GM12878 (cell line): Measurements from ENCODE around the gene CXorf38. TPM values are rescaled to one million over a fixed set of nuclear protein-coding genes. Genes with fewer than 3 reads are reported as not detected.
"Not testable (repeated sequence)": the region's sequence is repeated elsewhere in the genome, so short reads cannot be mapped to it uniquely, and the experiment has no call there.

ENCODE experiments used
- ATAC-seq: fragments of 200-7000 bp; cut with Tn5 transposase; 3 replicates; pipeline ENCODE4 v1.9.1; 2020; ENCODE audit warnings: mild to moderate bottlenecking, moderate library complexity
- BruUV-seq: library from RNA; stranded (reverse); fragments of 400-500 nt; replicated peaks from 2 replicates; lab custom pipeline; 2021; lab: Mats Ljungman, UMichigan
- CTCF ChIA-PET: fragments of 300-600 bp; sonication (Branson Sonifier 250); formaldehyde crosslinking; extraction: SDS; loops from one replicate; lab custom pipeline; 2021; ENCODE audit warnings: inconsistent platforms; lab: Yijun Ruan, JAX
- POLR2A ChIA-PET: fragments of 350-600 bp; formaldehyde crosslinking; extraction: SDS; loops from one replicate; lab custom pipeline; 2021; ENCODE audit warnings: inconsistent platforms; lab: Charles Lee
- RAD21 ChIA-PET: fragments of 300-600 bp; sonication (Branson Sonifier 250); formaldehyde crosslinking; loops from one replicate; lab custom pipeline; 2023; ENCODE audit warnings: antibody characterized with exemption; ENCODE audit not compliant: unreplicated experiment; lab: Charles Lee
- SMC1A ChIA-PET: fragments of 300-600 bp; sonication (Branson Sonifier 250); formaldehyde crosslinking; loops from one replicate; lab custom pipeline; 2023; ENCODE audit not compliant: unreplicated experiment, uncharacterized antibody; lab: Charles Lee
- DNase-seq: peaks from one replicate; pipeline ENCODE4 v3.0.0-alpha.2; 2011; ENCODE audit warnings: low read depth, low spot score
- FAIRE-seq: peaks from 3 replicates; lab custom pipeline; 2011; peaks lifted over from hg19 to GRCh38; lab: Jason Lieb, UNC
- H2AFZ ChIP-seq: 2 replicates; pipeline ENCODE4 v1.6.0; 2011; ENCODE audit warnings: low read depth, low read length, control low read depth; ENCODE audit not compliant: control insufficient read depth
- H3K27ac ChIP-seq: 2 replicates; pipeline ENCODE4 v1.5.1; 2011; ENCODE audit warnings: control low read depth; ENCODE audit not compliant: control insufficient read depth, insufficient read depth
- H3K27me3 ChIP-seq, 2 experiments: replicated peaks in 1 of 2; 2 replicates each; pipeline versions ENCODE4 v1.6.0 to v1.6.1; 2011; ENCODE audit warnings: low read length in 1 of 2; ENCODE audit not compliant: control insufficient read depth in 2 of 2, insufficient read depth in 2 of 2
- H3K36me3 ChIP-seq, 2 experiments: 2 replicates each; pipeline ENCODE4 v1.5.1; 2011; ENCODE audit warnings: low read length in 1 of 2; ENCODE audit not compliant: control insufficient read depth in 2 of 2, insufficient read depth in 2 of 2
- H3K4me1 ChIP-seq: 2 replicates; pipeline ENCODE4 v1.6.1; 2011; ENCODE audit warnings: mild to moderate bottlenecking, low read length, moderate library complexity, mixed read lengths; ENCODE audit not compliant: control insufficient read depth, insufficient read depth
- H3K4me2 ChIP-seq: 2 replicates; pipeline ENCODE4 v1.6.0; 2011; ENCODE audit warnings: control low read depth; ENCODE audit not compliant: control insufficient read depth, insufficient read depth
- H3K4me3 ChIP-seq: fragments of 200-600 bp; sonication (generic); 2 replicates; pipeline ENCODE4 v1.5.1; 2016
- H3K79me2 ChIP-seq: 2 replicates; pipeline ENCODE4 v1.6.0; 2011; ENCODE audit warnings: low read length; ENCODE audit not compliant: control insufficient read depth, insufficient read depth
- H3K9ac ChIP-seq: 2 replicates; pipeline ENCODE4 v1.8.0; 2011; ENCODE audit warnings: low read length, control low read depth, mixed read lengths; ENCODE audit not compliant: control insufficient read depth, insufficient read depth
- H3K9me3 ChIP-seq: replicated peaks from 3 replicates; pipeline ENCODE4 v1.5.1; 2011; ENCODE audit warnings: mild to moderate bottlenecking, low read length; ENCODE audit not compliant: control insufficient read depth, insufficient read depth
- H4K20me1 ChIP-seq: 2 replicates; pipeline ENCODE4 v1.6.0; 2011; ENCODE audit not compliant: control insufficient read depth, insufficient read depth
- JUNB ChIP-seq: IDR thresholded peaks from 2 replicates; pipeline ENCODE4 v1.6.1; 2016; ENCODE audit warnings: antibody characterized with exemption, mild to moderate bottlenecking
- RUNX3 ChIP-seq: IDR thresholded peaks from 2 replicates; pipeline ENCODE4 v1.6.1; 2012; ENCODE audit warnings: low read length, inconsistent platforms
- TCF7 ChIP-seq: IDR thresholded peaks from 2 replicates; pipeline ENCODE4 v1.6.1; 2014; ENCODE audit warnings: antibody characterized with exemption, borderline replicate concordance
- WGBS: methylation state at CpG from one replicate; pipeline ENCODE4 v1.1.6; 2016; ENCODE audit warnings: low lambda C conversion rate; ENCODE audit not compliant: insufficient replicate concordance, insufficient coverage; ENCODE audit errors: missing lambda C conversion rate; 5-methylcytosine and 5-hydroxymethylcytosine counted together
- in situ Hi-C: fragments of 300-500 bp; cut with MboI; formaldehyde crosslinking; loops from 9 replicates; pipeline ENCODE4 v1.14.3; 2018; ENCODE audit warnings: mixed read lengths
- intact Hi-C: fragments of 100-400 bp; cut with micrococcal nuclease; formaldehyde crosslinking; loops from one replicate; pipeline ENCODE4 v1.14.2; 2022; ENCODE audit not compliant: unreplicated experiment
- polyA plus RNA-seq, 11 experiments: library from polyadenylated mRNA; depleted of rRNA in 4 of 11; unstranded in 6 of 11; stranded (reverse) in 5 of 11; fragments of >200 nt; fragmentation: Nextera tagmentation in 4 of 11; fragmentation: Illumina TruSeq in 1 of 11; extraction: Ambion mirVana in 4 of 11; extraction: Trizol in 1 of 11; gene quantifications; 1 replicate in 1 of 11; 2 replicates in 10 of 11; pipeline versions ENCODE4 v1.2.1 to v1.2.3, GENCODE V29; 2011 to 2016; ENCODE audit warnings: inconsistent platforms in 2 of 11, missing spikeins in 2 of 11, low read depth in 1 of 11
- total RNA-seq, 4 experiments: library from RNA; depleted of rRNA in 3 of 4; stranded (reverse); fragments of >200 nt in 3 of 4; fragmentation: Illumina TruSeq in 1 of 4; extraction: Trizol in 1 of 4; gene quantifications; 2 replicates each; pipeline versions ENCODE4 v1.2.1 to v1.2.3, GENCODE V29; 2013 to 2021

Gene CXorf38
- total and polyA plus RNA-seq, 10 of the 15 experiments (the other 5 are each of a cell fraction or from before 2014, with no cell fraction given), result 2.2 to 50.1 (median 18.8) TPM

GRCh38 chrX:40589616-40590321 lies 57.6 kb downstream of the CXorf38 start:
- H3K36me3 ChIP-seq, H3K4me1 ChIP-seq, H3K79me2 ChIP-seq, DNase-seq, H3K9me3 ChIP-seq, POLR2A ChIA-PET, ATAC-seq, intact Hi-C loops, in situ Hi-C loops, H4K20me1 ChIP-seq, RAD21 ChIA-PET, H2AFZ ChIP-seq, H3K27me3 ChIP-seq, H3K27ac ChIP-seq, H3K9ac ChIP-seq, H3K4me2 ChIP-seq, H3K4me3 ChIP-seq, BruUV-seq: not testable (repeated sequence)
- SMC1A ChIA-PET, result interaction anchor here (0.7 to 1.1 kb wide), 2 partner anchors 61 to 454 kb away, joined by 3 read pairs; no protein-coding TSS in a partner anchor
- WGBS, result 36% methylated on average over 6 of the region's 6 CpGs
- peak; percentile 70 for TF ChIP-seq RUNX3
- TF ChIP-seq TCF7, result peak; percentile 89
- TF ChIP-seq JUNB, result peak; percentile 46; the same call in 1 of the 2 replicates
- CTCF ChIA-PET, result interaction anchor here (1.1 to 2.7 kb wide), 2 partner anchors 42 to 45 kb away, joined by 3 to 12 read pairs; no protein-coding TSS in a partner anchor
- FAIRE-seq, result peak; percentile 56

DNA sequence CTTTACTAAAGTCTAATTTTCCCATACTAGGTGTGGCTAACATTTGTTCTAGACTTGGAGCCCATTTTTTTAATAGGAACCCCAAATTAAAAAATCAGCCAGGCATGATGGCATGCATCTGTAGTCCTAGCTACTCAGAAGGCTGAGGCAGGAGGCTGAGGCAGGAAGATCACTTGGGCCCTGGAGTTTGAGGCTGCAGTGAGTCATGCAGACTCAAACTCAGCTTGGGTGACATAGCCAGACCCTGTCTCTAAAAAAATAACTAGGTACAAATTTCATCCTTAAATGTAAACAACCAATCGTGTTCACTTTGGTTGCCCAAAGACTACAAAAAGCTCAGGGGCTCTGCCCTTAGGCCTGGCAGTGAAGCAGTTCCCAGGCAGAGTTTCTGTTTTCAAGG lies 59.7 kb downstream of the CXorf38 start:
- CTCF ChIA-PET, result interaction anchor here (2.7 kb wide), 1 partner anchor 43 kb away, joined by 12 read pairs; no protein-coding TSS in a partner anchor
- POLR2A ChIA-PET, result not testable (repeated sequence)

More for the DNA sequence above, 59.7 kb downstream of the CXorf38 start:
- H3K4me2 ChIP-seq, intact Hi-C loops, DNase-seq, H3K36me3 ChIP-seq, H3K4me1 ChIP-seq, ATAC-seq, H3K9me3 ChIP-seq, H2AFZ ChIP-seq, H3K4me3 ChIP-seq, RAD21 ChIA-PET, H3K9ac ChIP-seq, H3K27ac ChIP-seq, H3K27me3 ChIP-seq, FAIRE-seq, BruUV-seq, in situ Hi-C loops, H4K20me1 ChIP-seq: not testable (repeated sequence)
- SMC1A ChIA-PET, result interaction anchor here (1.3 to 1.4 kb wide), 2 partner anchors 24 to 206 kb away, joined by 3 to 4 read pairs; no protein-coding TSS in a partner anchor
- H3K79me2 ChIP-seq, result peaks cover 20% of the 10 kb centered on the region
- 27% methylated on average over 1 of the region's 1 CpG for WGBS
